HG03045 (cell line): ENCODE results near the gene CHCHD5.
"Not testable (repeated sequence)": the region's sequence is repeated elsewhere in the genome, so short reads cannot be mapped to it uniquely, and the experiment has no call there.

Experiments used
- ATAC-seq: cut with Tn5 transposase; IDR thresholded peaks from one replicate; pipeline ENCODE4 v1.9.1; 2021; ENCODE audit warnings: mild to moderate bottlenecking, moderate library complexity; ENCODE audit not compliant: unreplicated experiment

CHCHD5 gene

DNA sequence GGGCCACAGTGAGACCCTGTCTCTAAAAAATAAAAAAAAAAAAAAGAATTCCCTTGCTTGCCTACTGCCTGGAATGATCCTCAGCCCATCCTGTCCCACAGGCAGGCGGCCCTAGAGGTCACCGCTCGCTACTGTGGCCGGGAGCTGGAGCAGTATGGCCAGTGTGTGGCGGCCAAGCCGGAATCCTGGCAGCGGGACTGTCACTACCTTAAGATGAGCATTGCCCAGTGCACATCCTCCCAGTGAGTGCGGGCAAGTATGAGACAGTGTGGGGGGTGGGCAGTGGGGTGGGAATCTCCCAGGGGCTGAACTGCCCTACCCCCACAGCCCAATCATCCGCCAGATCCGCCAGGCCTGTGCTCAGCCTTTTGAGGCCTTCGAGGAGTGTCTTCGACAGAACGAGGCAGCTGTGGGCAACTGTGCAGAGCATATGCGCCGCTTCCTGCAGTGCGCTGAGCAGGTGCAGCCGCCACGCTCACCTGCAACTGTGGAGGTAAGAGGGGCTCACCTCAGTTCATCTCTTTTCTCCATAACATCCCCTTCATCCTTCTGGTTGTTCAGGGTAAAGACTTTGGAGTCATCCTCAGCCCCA lies 1.6 kb downstream of the CHCHD5 start:
- ATAC-seq: no peak

GRCh38 chr2:112588611-112589045 lies 4.2 kb downstream of the CHCHD5 start:
- no peak for ATAC-seq

GRCh38 chr2:112591413-112591812 lies 7.0 kb downstream of the CHCHD5 start:
- no peak for ATAC-seq

GRCh38 chr2:112593736-112594135 lies 9.3 kb downstream of the CHCHD5 start:
- ATAC-seq: no peak

- ATAC-seq: no peak
These were observed 13.3 kb downstream of the CHCHD5 start for GRCh38 chr2:112597537-112598322.

GRCh38 chr2:112600634-112601033 lies 16.2 kb downstream of the CHCHD5 start:
- ATAC-seq: no peak

- ATAC-seq: no peak
These were observed 17.3 kb downstream of the CHCHD5 start for GRCh38 chr2:112601754-112602153.

DNA sequence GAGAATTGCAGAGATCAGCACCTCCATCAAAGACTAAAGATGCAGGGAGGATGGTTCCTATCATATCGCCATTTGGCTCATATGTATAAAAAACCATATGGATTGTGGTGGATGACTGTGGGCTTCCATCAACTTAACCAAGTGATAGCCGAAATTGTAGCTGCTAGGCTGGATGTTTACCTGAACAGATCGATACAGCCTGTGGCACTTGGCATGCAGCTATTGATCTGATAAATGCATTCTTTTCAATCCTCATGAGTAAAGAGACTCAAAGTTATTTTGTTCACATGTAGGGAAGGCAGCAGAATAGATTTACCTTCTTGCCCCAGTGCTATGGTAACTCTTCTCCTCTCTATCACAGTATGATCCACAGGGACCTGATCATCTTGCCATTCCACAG lies 18.5 kb downstream of the CHCHD5 start:
- no peak for ATAC-seq

DNA sequence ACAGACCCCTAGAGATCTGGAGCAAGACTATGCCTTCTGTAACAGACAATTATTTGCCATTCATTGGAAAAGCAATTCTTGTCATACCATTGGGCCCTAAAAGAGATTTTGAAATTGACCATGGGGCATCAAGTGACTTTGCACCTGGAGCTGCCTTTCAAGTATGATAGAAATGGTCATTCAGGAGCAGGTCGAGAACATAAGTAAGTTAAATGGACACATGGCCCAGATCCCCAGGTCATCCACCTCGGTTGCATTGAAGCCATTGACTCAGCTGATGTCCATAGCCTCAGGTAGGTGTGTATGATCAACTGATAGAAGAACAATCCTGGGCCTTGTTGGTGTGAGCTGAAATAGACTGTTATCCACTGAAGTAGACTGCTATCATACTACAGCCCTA lies 19.3 kb downstream of the CHCHD5 start:
- no peak for ATAC-seq

GRCh38 chr2:112604952-112605351 lies 20.5 kb downstream of the CHCHD5 start:
- no peak for ATAC-seq

DNA sequence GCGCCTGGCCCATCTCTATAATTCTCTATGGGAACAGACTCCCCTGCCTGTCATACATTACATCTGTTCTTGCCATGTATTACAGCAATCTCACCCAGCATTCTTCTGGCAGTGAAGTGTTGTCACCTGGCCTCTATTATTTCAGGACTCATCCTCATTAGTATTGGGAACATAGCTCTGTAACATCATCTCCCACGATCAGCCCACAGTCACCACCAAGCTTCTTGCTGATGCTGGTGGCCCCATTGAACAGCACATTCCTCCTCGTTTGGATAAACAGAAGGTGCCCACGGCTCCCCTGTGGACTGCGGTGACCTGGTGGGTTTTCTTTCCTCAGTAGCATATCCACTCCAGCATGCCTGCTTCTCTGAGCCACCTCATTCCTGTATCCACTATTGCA lies 21.5 kb downstream of the CHCHD5 start:
- ATAC-seq: no peak

DNA sequence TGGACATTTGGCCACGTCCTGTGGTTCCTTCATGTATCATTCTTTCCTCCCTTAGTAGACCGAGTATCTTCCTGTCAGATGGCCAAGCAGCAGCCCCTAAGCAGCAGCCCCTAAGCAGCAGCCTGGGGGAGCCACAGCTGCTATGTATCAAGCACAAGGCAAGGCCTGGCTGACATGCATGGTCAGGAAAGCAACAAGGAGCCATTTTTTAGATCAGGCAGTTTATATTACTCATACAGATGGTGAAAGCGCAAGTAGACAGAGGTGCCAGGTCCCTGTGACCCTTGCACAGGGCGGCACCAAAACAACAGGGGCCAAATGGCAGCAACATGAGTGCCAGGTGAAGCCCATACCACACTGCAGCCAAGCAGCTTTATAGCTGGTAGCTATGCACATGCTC lies 22.1 kb downstream of the CHCHD5 start:
- no peak for ATAC-seq

DNA sequence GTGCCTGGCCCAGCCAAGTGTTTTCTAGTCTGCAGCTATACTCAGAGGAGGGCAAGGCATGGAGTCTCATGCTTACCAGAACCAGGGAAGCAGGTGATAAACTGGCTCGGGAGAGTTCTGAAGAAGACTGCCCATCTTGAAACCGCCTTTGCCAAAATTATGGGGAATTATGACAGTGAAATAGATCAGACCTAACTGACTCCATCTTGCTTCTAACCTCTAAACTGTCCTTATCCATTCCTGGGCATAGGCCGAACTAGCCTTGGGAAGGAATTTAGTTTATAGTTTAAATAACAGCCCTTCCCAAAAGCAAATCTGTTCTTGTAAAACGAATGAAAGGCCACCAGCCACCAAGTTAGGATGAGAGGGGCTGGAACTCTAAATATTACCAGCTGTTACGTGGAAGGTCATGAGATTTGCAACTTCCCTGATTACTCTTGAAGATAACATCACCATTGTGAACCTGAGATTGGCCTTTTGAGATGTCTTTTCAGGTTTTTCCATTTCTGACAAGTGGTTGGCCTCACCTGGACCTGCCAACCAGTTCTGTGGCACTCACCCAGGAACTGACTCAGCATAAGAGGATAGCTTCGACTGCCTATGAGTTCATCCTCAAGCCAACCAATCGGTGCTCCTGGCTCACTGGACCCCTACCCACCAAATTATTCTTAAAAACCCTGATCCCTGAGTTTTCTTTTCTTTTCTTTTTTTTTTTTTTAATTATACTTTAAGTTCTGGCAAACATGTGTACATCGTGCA lies 23.4 kb downstream of the CHCHD5 start:
- ATAC-seq: no peak

GRCh38 chr2:112609320-112609719 lies 24.9 kb downstream of the CHCHD5 start:
- ATAC-seq: not testable (repeated sequence)

DNA sequence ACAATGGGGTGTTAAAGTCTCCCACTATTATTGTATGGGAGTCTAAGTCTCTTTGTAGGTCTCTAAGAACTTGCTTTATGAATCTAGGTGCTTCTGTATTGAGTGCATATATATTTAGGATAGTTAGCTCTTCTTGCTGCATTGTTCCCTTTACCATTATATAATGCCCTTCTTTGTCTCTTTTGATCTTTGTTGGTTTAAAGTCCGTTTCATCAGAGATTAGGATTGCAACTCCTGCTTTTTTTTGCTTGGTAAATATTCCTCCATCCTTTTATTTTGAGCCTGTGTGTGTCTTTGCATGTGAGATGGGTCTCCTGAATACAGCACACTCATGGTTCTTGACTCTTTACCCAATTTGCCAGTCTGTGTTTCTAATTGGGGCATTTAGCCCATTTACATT lies 27.9 kb downstream of the CHCHD5 start:
- not testable (repeated sequence) for ATAC-seq

DNA sequence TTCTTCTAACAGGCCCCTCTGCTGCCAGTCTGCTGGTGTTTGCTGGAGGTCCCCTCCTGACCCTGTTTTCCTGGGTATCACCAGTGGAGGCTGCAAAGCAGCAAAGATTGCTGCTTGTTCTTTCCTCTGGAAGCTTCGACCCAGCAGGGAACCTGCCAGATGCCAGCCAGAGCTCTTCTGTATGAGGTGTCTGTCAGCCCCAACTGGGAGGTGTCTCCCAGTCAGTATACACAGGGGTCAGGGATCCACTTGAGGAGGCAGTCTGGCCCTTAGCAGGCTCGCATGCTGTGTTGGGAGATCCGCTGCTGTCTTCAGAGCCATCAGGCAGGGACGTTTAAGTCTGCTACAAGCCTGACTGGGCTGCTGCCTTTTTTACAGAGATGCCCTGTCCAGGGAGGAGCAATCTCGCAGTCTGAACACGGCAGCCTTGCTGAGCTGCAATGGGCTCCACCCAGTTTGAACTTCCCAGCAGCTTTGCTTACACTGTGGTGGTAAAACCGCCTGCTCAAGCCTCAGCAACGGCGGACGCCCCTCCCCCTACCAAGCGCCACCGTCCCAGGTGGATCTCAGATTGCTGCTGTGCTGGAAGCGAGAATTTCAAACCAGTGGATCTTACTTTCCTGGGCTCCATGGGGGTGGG lies 29.9 kb downstream of the CHCHD5 start:
- no peak for ATAC-seq

- ATAC-seq: no peak
These were observed 30.6 kb downstream of the CHCHD5 start for GRCh38 chr2:112615051-112615450.

- not testable (repeated sequence) for ATAC-seq
These were observed 31.4 kb downstream of the CHCHD5 start for GRCh38 chr2:112615798-112616197.

DNA sequence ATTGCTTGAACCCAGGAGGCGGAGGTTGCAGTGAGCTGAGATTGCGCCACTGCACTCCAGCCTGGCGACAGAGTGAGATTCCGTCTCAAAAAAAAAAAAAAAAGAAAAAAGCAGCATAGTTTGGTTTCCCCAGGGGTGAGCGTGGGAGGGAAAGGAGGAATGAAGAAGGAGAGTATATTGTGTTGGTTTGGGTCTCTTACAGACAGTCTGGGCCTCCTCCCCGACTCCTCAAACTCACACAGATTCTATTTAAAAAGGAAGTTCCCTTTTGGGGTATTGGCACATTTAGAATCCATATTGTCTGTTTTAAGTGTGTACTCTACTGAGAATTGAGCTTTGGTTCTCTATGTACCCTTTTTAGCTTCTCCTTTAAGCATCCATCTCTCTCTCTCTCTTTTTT lies 34.0 kb downstream of the CHCHD5 start:
- ATAC-seq: no peak

GRCh38 chr2:112621790-112622527 lies 37.5 kb downstream of the CHCHD5 start:
- ATAC-seq: no peak

GRCh38 chr2:112622528-112622849 lies 38.1 kb downstream of the CHCHD5 start:
- ATAC-seq: no peak
